ENCODE results near the gene LLGL2. TPM values are rescaled to one million over a fixed set of nuclear protein-coding genes. Genes with fewer than 3 reads are reported as not detected.

Gene LLGL2
- total and polyA plus RNA-seq, 10 of the 15 experiments (the other 5 are each of a cell fraction or from before 2014, with no cell fraction given), result 0.21 to 9.9 (median 4.5) TPM

DNA sequence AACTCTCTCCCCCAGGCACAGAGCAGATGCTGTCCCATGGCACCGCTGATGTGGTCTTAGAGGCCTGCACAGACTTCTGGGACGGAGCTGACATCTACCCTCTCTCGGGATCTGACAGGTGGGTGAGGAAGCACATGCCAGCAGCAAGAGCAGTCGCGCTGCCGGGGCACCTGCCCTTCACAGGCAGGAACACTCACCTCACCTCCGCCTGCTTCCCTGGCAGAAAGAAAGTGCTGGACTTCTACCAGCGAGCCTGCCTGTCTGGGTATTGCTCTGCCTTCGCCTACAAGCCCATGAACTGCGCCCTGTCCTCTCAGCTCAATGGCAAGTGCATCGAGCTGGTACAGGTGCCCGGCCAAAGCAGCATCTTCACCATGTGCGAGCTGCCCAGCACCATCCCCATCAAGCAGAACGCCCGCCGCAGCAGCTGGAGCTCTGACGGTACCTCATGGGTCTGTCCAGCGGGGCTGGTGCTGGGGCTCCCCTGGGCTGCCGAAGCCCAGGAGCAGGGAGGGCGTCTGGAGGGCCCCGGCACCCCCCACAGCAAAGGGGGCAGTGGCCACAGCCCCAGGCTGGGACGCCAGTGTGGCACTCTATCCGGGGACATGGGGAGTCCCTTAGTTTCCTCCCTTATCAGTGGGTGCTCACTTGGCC is 31.9 kb upstream of the LLGL2 start:
- DNase-seq (ENCODE audit: low read depth, low spot score), result no peak
- no peak for ATAC-seq
- ChIA-PET POLR2A (no interaction called here), RAD21 (ENCODE audit: unreplicated experiment) (no interaction called here), CTCF (interaction anchor here (0.6 kb wide), 1 partner anchor 9 kb away, joined by 3 read pairs; no protein-coding TSS in a partner anchor), SMC1A (ENCODE audit: uncharacterized antibody, unreplicated experiment) (no interaction called here)
- H3K4me2 ChIP-seq (ENCODE audit: control insufficient read depth, insufficient read depth), result no peak overlapping the region
- H3K9me3 ChIP-seq (replicated peaks; ENCODE audit: control insufficient read depth, insufficient read depth, low read length), result no peaks in the 10 kb centered on the region
- intact Hi-C loops (cut with micrococcal nuclease; ENCODE audit: unreplicated experiment), result no loop called here
- H4K20me1 ChIP-seq (ENCODE audit: control insufficient read depth, insufficient read depth), result no peaks in the 10 kb centered on the region
- no peaks in the 10 kb centered on the region for H3K79me2 ChIP-seq (ENCODE audit: control insufficient read depth, insufficient read depth, low read length)
- TF ChIP-seq CHD4 (IDR thresholded peaks at IDR 0.05), result no peak
- no peak for TF ChIP-seq RELA (IDR thresholded peaks at IDR 0.05; ENCODE audit: borderline replicate concordance, partially characterized antibody)
- TF ChIP-seq RAD21 (IDR thresholded peaks at IDR 0.05; ENCODE audit: insufficient read depth, low read depth, low read length), result no peak
- H3K9ac ChIP-seq (ENCODE audit: control insufficient read depth, insufficient read depth, low read length), result no peak overlapping the region
- no peak for FAIRE-seq
- H3K36me3 ChIP-seq (ENCODE audit: control insufficient read depth in 2 of 2, insufficient read depth in 2 of 2, low read length in 1 of 2), result peaks cover 7 to 15% of the 10 kb centered on the region in 2 experiments; a peak in 3 of 4 replicates
- in situ Hi-C loops (cut with MboI), result no loop called here
- H2AFZ ChIP-seq (ENCODE audit: control insufficient read depth, low read depth, low read length), result no peak overlapping the region
- no peak overlapping the region for H3K27ac ChIP-seq (ENCODE audit: control insufficient read depth, insufficient read depth)
- no peaks in the 10 kb centered on the region for H3K4me1 ChIP-seq (ENCODE audit: control insufficient read depth, insufficient read depth, low read length)
- 90% methylated on average over 23 of the region's 23 CpGs for WGBS (ENCODE audit: insufficient coverage, insufficient replicate concordance, low lambda C conversion rate, missing lambda C conversion rate)
- BruUV-seq (replicated peaks), result no TSS peak
- H3K27me3 ChIP-seq (replicated peaks in 1 of 2; ENCODE audit: control insufficient read depth in 2 of 2, insufficient read depth in 2 of 2, low read length in 1 of 2), result no peaks in the 10 kb centered on the region
- H3K4me3 ChIP-seq, result no peak overlapping the region

DNA sequence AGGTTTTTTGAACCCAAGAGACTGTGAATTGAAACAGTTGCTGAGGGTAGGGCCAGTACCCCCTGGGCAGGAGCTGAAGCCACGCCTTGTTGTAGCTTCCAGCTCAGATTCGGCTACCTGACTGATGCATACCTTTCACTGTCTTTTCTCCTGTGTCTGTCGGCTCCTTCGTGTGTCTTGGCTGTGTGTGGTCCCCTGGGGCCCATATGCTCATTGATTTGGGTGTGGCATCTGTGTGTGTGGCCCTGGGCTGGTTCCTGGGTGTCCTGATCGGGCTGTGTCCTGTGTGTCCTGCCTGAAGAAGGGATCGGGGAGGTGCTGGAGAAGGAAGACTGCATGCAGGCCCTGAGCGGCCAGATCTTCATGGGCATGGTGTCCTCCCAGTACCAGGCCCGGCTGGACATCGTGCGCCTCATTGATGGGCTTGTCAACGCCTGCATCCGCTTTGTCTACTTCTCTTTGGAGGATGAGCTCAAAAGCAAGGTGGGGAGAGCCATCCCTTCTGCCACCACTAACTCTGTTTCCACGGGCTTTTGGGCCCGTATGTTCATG is 31.1 kb upstream of the LLGL2 start:
- CTCF ChIA-PET, result interaction anchor here (0.6 kb wide), 1 partner anchor 9 kb away, joined by 3 read pairs; no protein-coding TSS in a partner anchor
- Histone ChIP-seq H3K4me3 (no peak overlapping the region), H3K36me3 (ENCODE audit: control insufficient read depth in 2 of 2, insufficient read depth in 2 of 2, low read length in 1 of 2) (peaks cover 7 to 15% of the 10 kb centered on the region in 2 experiments; a peak in 3 of 4 replicates), H3K9ac (ENCODE audit: control insufficient read depth, insufficient read depth, low read length) (no peak overlapping the region), H4K20me1 (ENCODE audit: control insufficient read depth, insufficient read depth) (no peaks in the 10 kb centered on the region), H3K4me1 (ENCODE audit: control insufficient read depth, insufficient read depth, low read length) (no peaks in the 10 kb centered on the region), H3K27me3 (replicated peaks in 1 of 2; ENCODE audit: control insufficient read depth in 2 of 2, insufficient read depth in 2 of 2, low read length in 1 of 2) (no peaks in the 10 kb centered on the region), H3K79me2 (ENCODE audit: control insufficient read depth, insufficient read depth, low read length) (no peaks in the 10 kb centered on the region), H3K9me3 (replicated peaks; ENCODE audit: control insufficient read depth, insufficient read depth, low read length) (no peaks in the 10 kb centered on the region), H3K4me2 (ENCODE audit: control insufficient read depth, insufficient read depth) (no peak overlapping the region), H3K27ac (ENCODE audit: control insufficient read depth, insufficient read depth) (no peak overlapping the region), H2AFZ (ENCODE audit: control insufficient read depth, low read depth, low read length) (no peak overlapping the region)
- no TSS peak for BruUV-seq (replicated peaks)
- DNase-seq (ENCODE audit: low read depth, low spot score) (no peak), FAIRE-seq (no peak), ATAC-seq (no peak)
- TF ChIP-seq ESRRA (IDR thresholded peaks at IDR 0.05; ENCODE audit: low read length) (no peak), NFXL1 (IDR thresholded peaks at IDR 0.05; ENCODE audit: borderline replicate concordance) (no peak), CBX3 (IDR thresholded peaks at IDR 0.05; ENCODE audit: borderline replicate concordance, low read depth) (no peak), SMC3 (IDR thresholded peaks at IDR 0.05; ENCODE audit: borderline replicate concordance, low read length) (no peak), ZBED1 (IDR thresholded peaks at IDR 0.05; ENCODE audit: borderline replicate concordance) (no peak), HDGF (IDR thresholded peaks at IDR 0.05) (no peak), ZNF384 (IDR thresholded peaks at IDR 0.05; ENCODE audit: borderline replicate concordance, low read depth, low read length) (no peak), RUNX3 (IDR thresholded peaks at IDR 0.05; ENCODE audit: low read length) (no peak), MYB (IDR thresholded peaks at IDR 0.05; ENCODE audit: borderline replicate concordance, low read depth, low read length) (no peak)
- TF ChIP-seq, protein P1, sequence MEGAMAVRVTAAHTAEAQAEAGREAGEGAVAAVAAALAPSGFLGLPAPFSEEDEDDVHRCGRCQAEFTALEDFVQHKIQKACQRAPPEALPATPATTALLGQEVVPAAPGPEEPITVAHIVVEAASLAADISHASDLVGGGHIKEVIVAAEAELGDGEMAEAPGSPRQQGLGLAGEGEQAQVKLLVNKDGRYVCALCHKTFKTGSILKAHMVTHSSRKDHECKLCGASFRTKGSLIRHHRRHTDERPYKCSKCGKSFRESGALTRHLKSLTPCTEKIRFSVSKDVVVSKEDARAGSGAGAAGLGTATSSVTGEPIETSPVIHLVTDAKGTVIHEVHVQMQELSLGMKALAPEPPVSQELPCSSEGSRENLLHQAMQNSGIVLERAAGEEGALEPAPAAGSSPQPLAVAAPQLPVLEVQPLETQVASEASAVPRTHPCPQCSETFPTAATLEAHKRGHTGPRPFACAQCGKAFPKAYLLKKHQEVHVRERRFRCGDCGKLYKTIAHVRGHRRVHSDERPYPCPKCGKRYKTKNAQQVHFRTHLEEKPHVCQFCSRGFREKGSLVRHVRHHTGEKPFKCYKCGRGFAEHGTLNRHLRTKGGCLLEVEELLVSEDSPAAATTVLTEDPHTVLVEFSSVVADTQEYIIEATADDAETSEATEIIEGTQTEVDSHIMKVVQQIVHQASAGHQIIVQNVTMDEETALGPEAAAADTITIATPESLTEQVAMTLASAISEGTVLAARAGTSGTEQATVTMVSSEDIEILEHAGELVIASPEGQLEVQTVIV (IDR thresholded peaks at IDR 0.05; ENCODE audit: borderline replicate concordance, partially characterized antibody), result no peak
- intact Hi-C loops (cut with micrococcal nuclease; ENCODE audit: unreplicated experiment), result no loop called here
- in situ Hi-C loops (cut with MboI), result no loop called here
- WGBS (ENCODE audit: insufficient coverage, insufficient replicate concordance, low lambda C conversion rate, missing lambda C conversion rate), result 95% methylated on average over 14 of the region's 14 CpGs
- SMC1A ChIA-PET (ENCODE audit: uncharacterized antibody, unreplicated experiment), result no interaction called here
- RAD21 ChIA-PET (ENCODE audit: unreplicated experiment), result no interaction called here
- POLR2A ChIA-PET, result no interaction called here
